HEK293 (cell line): ENCODE measurements around the gene PRPH.
A peak's percentile ranks its signal among the peaks of the same experiment; 100 is the strongest.

Source experiments
- CTCF ChIA-PET: fragments of 350-600 bp; formaldehyde crosslinking; extraction: SDS; loops from one replicate; lab custom pipeline; 2021; ENCODE audit warnings: antibody characterized with exemption; lab: Yijun Ruan, JAX
- POLR2A ChIA-PET: fragments of 300-600 bp; formaldehyde crosslinking; extraction: SDS; loops from one replicate; lab custom pipeline; 2020; ENCODE audit warnings: antibody characterized with exemption, inconsistent platforms; lab: Yijun Ruan, JAX
- H3K27ac ChIP-seq: fragments of 200-500 bp; sonication (Bioruptor generic); 2 replicates; pipeline ENCODE4 v1.5.1; 2014; ENCODE audit warnings: low read depth, low read length, control low read depth, inconsistent platforms; ENCODE audit errors: extremely low read depth
- H3K36me3 ChIP-seq, 2 experiments: fragments of 200-500 bp in 1 of 2; sonication (Bioruptor generic) in 1 of 2; 1 replicate in 1 of 2; 2 replicates in 1 of 2; pipeline ENCODE4 v1.5.1; 2014 to 2017; ENCODE audit warnings: inconsistent platforms in 2 of 2, low read length in 2 of 2; ENCODE audit not compliant: control insufficient read depth in 2 of 2, insufficient read depth in 1 of 2
- H3K4me1 ChIP-seq: fragments of 200-500 bp; sonication (Bioruptor generic); 2 replicates; pipeline ENCODE4 v1.5.1; 2014; ENCODE audit warnings: mild to moderate bottlenecking, low read length, inconsistent platforms; ENCODE audit not compliant: control insufficient read depth, insufficient read depth
- H3K4me3 ChIP-seq: 2 replicates; pipeline ENCODE4 v1.5.1; 2011; ENCODE audit warnings: low read depth, mild to moderate bottlenecking, control low read depth, low read length, moderate library complexity
- H3K9me3 ChIP-seq: fragments of 200-500 bp; sonication (Bioruptor generic); 2 replicates; pipeline ENCODE4 v1.5.1; 2014; ENCODE audit warnings: low read depth, low read length, inconsistent platforms; ENCODE audit not compliant: control insufficient read depth, insufficient read depth
- EGR2 ChIP-seq: fragments of 450-650 bp; formaldehyde crosslinking; IDR thresholded peaks from 2 replicates; pipeline ENCODE4 v1.5.1; 2016; ENCODE audit warnings: low read depth, missing biosample characterization, missing genetic modification characterization
- GLIS1 ChIP-seq: fragments of 450-650 bp; formaldehyde crosslinking; IDR thresholded peaks from 2 replicates; pipeline ENCODE4 v1.5.1; 2016; ENCODE audit warnings: missing biosample characterization, missing genetic modification characterization
- IKZF3 ChIP-seq: fragments of 450-650 bp; IDR thresholded peaks from 2 replicates; pipeline ENCODE4 v1.5.0; 2018; ENCODE audit warnings: missing biosample characterization, mild to moderate bottlenecking, missing genetic modification characterization, moderate library complexity
- KLF9 ChIP-seq: fragments of 450-650 bp; formaldehyde crosslinking; IDR thresholded peaks from 2 replicates; pipeline ENCODE4 v1.5.1; 2016; ENCODE audit warnings: missing biosample characterization, missing genetic modification characterization, low read depth
- ZBTB20 ChIP-seq: fragments of 450-650 bp; formaldehyde crosslinking; IDR thresholded peaks from 2 replicates; pipeline ENCODE4 v1.5.1; 2016; ENCODE audit warnings: missing biosample characterization, missing genetic modification characterization
- ZBTB7A ChIP-seq: fragments of 450-650 bp; formaldehyde crosslinking; IDR thresholded peaks from 2 replicates; pipeline ENCODE4 v1.5.1; 2016; ENCODE audit warnings: low read depth, missing biosample characterization, missing genetic modification characterization
- ZFP3 ChIP-seq: fragments of 450-650 bp; formaldehyde crosslinking; IDR thresholded peaks from 2 replicates; pipeline ENCODE4 v1.5.1; 2016; ENCODE audit warnings: low read depth, missing biosample characterization, missing genetic modification characterization
- ZFP37 ChIP-seq: fragments of 450-650 bp; formaldehyde crosslinking; IDR thresholded peaks from 2 replicates; pipeline ENCODE4 v1.5.1; 2016; ENCODE audit warnings: missing biosample characterization, missing genetic modification characterization
- ZIC2 ChIP-seq: fragments of 450-650 bp; formaldehyde crosslinking; IDR thresholded peaks from 2 replicates; pipeline ENCODE4 v1.5.1; 2016; ENCODE audit warnings: missing biosample characterization, missing genetic modification characterization
- ZNF155 ChIP-seq: fragments of 450-650 bp; formaldehyde crosslinking; IDR thresholded peaks from 2 replicates; pipeline ENCODE4 v1.5.1; 2016; ENCODE audit warnings: missing biosample characterization, missing genetic modification characterization
- ZNF202 ChIP-seq: fragments of 450-650 bp; formaldehyde crosslinking; IDR thresholded peaks from 2 replicates; pipeline ENCODE4 v1.5.1; 2016; ENCODE audit warnings: missing biosample characterization, missing genetic modification characterization, borderline replicate concordance
- ZNF214 ChIP-seq: fragments of 450-650 bp; formaldehyde crosslinking; IDR thresholded peaks from 2 replicates; pipeline ENCODE4 v1.5.1; 2017; ENCODE audit warnings: missing biosample characterization, mild to moderate bottlenecking, missing genetic modification characterization, borderline replicate concordance
- ZNF366 ChIP-seq: fragments of 450-650 bp; formaldehyde crosslinking; conservative IDR thresholded peaks from 2 replicates; pipeline ENCODE4 v1.5.1; 2016; ENCODE audit warnings: missing biosample characterization, missing genetic modification characterization
- ZNF394 ChIP-seq: fragments of 450-650 bp; formaldehyde crosslinking; IDR thresholded peaks from 2 replicates; pipeline ENCODE4 v1.5.1; 2016; ENCODE audit warnings: missing biosample characterization, missing genetic modification characterization, mild to moderate bottlenecking, moderate library complexity, borderline replicate concordance
- ZNF423 ChIP-seq: fragments of 450-650 bp; formaldehyde crosslinking; IDR thresholded peaks from 2 replicates; pipeline ENCODE4 v1.5.1; 2016; ENCODE audit warnings: missing biosample characterization, missing genetic modification characterization
- ZNF521 ChIP-seq: fragments of 450-650 bp; formaldehyde crosslinking; IDR thresholded peaks from 2 replicates; pipeline ENCODE4 v1.5.1; 2017; ENCODE audit warnings: missing biosample characterization, mild to moderate bottlenecking, missing genetic modification characterization
- ZNF561 ChIP-seq: fragments of 450-650 bp; IDR thresholded peaks from 2 replicates; pipeline ENCODE4 v1.5.1; 2018; ENCODE audit warnings: missing biosample characterization, missing genetic modification characterization, borderline replicate concordance
- ZNF621 ChIP-seq: fragments of 450-650 bp; formaldehyde crosslinking; IDR thresholded peaks from 2 replicates; pipeline ENCODE4 v1.5.1; 2017; ENCODE audit warnings: missing biosample characterization, missing genetic modification characterization
- ZNF670 ChIP-seq: fragments of 450-650 bp; formaldehyde crosslinking; IDR thresholded peaks from 2 replicates; pipeline ENCODE4 v1.5.1; 2016; ENCODE audit warnings: missing biosample characterization, missing genetic modification characterization, low read depth
- ZNF830 ChIP-seq: fragments of 450-650 bp; IDR thresholded peaks from 2 replicates; pipeline ENCODE4 v1.5.0; 2018; ENCODE audit warnings: missing biosample characterization, missing genetic modification characterization, low read depth, mild to moderate bottlenecking, moderate library complexity
- TF ChIP-seq, protein P1 (sequence below): fragments of 450-650 bp; formaldehyde crosslinking; IDR thresholded peaks from 2 replicates; pipeline ENCODE4 v1.5.1; 2016; ENCODE audit warnings: missing biosample characterization, missing genetic modification characterization
- TF ChIP-seq, protein P2 (sequence below): fragments of 450-650 bp; formaldehyde crosslinking; IDR thresholded peaks from 2 replicates; pipeline ENCODE4 v1.5.1; 2016; ENCODE audit warnings: missing biosample characterization, missing genetic modification characterization
- TF ChIP-seq, protein P3 (sequence below): fragments of 450-650 bp; formaldehyde crosslinking; IDR thresholded peaks from 2 replicates; pipeline ENCODE4 v1.5.1; 2016; ENCODE audit warnings: missing biosample characterization, missing genetic modification characterization
- TF ChIP-seq, protein P4 (sequence below): fragments of 450-650 bp; formaldehyde crosslinking; IDR thresholded peaks from 2 replicates; pipeline ENCODE4 v1.5.1; 2016; ENCODE audit warnings: missing biosample characterization, missing genetic modification characterization
- TF ChIP-seq, protein P5 (sequence below): fragments of 450-650 bp; formaldehyde crosslinking; IDR thresholded peaks from 2 replicates; pipeline ENCODE4 v1.5.1; 2016; ENCODE audit warnings: missing biosample characterization, missing genetic modification characterization
- TF ChIP-seq, protein P6 (sequence below): fragments of 450-650 bp; IDR thresholded peaks from 2 replicates; pipeline ENCODE4 v1.5.1; 2018; ENCODE audit warnings: missing biosample characterization, missing genetic modification characterization

The PRPH gene

DNA sequence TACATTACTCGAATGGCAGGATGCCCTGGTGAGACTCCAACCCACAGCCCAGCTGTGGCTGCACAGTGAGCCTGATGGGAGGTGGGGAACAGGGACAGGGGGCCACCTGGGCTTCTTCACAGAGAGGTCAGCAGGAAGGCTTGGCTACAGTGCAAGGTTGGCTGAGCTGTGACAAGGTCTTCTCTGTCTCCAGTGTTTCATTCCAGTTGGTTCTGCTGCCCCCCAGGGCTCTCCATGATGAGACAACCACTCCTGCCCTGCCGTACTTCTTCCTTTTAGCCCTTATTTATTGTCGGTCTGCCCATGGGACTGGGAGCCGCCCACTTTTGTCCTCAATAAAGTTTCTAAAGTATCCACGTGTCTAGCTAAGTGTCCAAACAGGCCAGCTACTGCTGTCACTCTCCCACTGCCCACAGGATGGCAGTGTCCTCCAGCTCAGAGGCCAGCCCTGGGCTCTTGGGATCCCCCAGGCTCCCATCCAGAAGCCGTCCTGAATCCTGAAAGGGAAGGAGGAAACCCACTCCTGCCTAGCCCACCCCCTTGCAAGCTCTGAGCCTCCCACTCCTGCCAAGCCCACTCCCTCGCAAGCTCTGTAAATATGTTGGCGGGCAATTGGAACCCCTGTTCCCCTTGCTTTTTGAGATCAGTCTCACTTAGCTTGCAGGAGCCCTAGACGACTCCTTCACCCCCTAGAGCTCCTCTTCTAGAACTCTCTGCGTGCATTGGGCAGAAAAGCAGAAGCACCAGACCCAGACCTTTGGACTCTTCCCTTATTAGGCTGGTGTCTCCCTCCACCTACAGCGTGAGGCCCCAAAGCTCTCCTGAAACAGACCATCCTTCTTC lies 36.7 kb downstream of the PRPH start:
- POLR2A ChIA-PET = interaction anchor here (0.6 to 8.2 kb wide), 11 partner anchors 9 to 42 kb away, joined by 3 to 82 read pairs (median 6); partner anchors contain the start of genes SPATS2 and TROAP
- H3K36me3 ChIP-seq = peaks cover 21 to 56% of the 10 kb centered on the region in 2 experiments
- H3K9me3 ChIP-seq = no peaks in the 10 kb centered on the region
- no peak overlapping the region for H3K27ac ChIP-seq
- no peak overlapping the region for H3K4me3 ChIP-seq
- CTCF ChIA-PET = interaction anchor here (0.5 to 11.4 kb wide), 37 partner anchors 9 to 497 kb away, joined by 3 to 185 read pairs (median 4); partner anchors contain the start of genes DNAJC22, PRPH, SPATS2 and TROAP
- H3K4me1 ChIP-seq = peaks cover 5% of the 10 kb centered on the region; the same call in 1 of the 2 replicates
- peak; percentile 55; the same call in 1 of the 2 replicates for TF ChIP-seq EGR2 (tag by site-specific recombination)
- TF ChIP-seq KLF9 = peak; percentile 79
- no peak for TF ChIP-seq ZNF214 (tag by site-specific recombination)
- no peak for TF ChIP-seq ZNF394
- no peak for TF ChIP-seq ZFP3 (tag by site-specific recombination)
- TF ChIP-seq, protein P1, sequence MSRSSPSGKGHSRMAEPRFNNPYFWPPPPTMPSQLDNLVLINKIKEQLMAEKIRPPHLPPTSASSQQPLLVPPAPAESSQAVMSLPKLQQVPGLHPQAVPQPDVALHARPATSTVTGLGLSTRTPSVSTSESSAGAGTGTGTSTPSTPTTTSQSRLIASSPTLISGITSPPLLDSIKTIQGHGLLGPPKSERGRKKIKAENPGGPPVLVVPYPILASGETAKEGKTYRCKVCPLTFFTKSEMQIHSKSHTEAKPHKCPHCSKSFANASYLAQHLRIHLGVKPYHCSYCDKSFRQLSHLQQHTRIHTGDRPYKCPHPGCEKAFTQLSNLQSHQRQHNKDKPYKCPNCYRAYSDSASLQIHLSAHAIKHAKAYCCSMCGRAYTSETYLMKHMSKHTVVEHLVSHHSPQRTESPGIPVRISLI (tag by site-specific recombination) = no peak
- TF ChIP-seq ZNF830 (tag by site-specific recombination) = no peak
- peak; percentile 92 for TF ChIP-seq GLIS1 (tag by site-specific recombination)
- TF ChIP-seq ZNF423 (tag by site-specific recombination) = no peak
- TF ChIP-seq, protein P2, sequence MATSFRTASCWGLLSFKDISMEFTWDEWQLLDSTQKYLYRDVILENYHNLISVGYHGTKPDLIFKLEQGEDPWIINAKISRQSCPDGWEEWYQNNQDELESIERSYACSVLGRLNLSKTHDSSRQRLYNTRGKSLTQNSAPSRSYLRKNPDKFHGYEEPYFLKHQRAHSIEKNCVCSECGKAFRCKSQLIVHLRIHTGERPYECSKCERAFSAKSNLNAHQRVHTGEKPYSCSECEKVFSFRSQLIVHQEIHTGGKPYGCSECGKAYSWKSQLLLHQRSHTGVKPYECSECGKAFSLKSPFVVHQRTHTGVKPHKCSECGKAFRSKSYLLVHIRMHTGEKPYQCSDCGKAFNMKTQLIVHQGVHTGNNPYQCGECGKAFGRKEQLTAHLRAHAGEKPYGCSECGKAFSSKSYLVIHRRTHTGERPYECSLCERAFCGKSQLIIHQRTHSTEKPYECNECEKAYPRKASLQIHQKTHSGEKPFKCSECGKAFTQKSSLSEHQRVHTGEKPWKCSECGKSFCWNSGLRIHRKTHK (tag by site-specific recombination) = no peak
- no peak for TF ChIP-seq ZNF621
- peak; percentile 67; the same call in 1 of the 2 replicates for TF ChIP-seq ZNF561 (tag by site-specific recombination)
- TF ChIP-seq ZBTB7A (tag by site-specific recombination) = no peak
- no peak for TF ChIP-seq ZFP37 (tag by site-specific recombination)
- TF ChIP-seq ZNF155 (tag by site-specific recombination) = no peak
- no peak for TF ChIP-seq ZNF366
- TF ChIP-seq ZNF670 (tag by site-specific recombination) = no peak
- TF ChIP-seq, protein P3, sequence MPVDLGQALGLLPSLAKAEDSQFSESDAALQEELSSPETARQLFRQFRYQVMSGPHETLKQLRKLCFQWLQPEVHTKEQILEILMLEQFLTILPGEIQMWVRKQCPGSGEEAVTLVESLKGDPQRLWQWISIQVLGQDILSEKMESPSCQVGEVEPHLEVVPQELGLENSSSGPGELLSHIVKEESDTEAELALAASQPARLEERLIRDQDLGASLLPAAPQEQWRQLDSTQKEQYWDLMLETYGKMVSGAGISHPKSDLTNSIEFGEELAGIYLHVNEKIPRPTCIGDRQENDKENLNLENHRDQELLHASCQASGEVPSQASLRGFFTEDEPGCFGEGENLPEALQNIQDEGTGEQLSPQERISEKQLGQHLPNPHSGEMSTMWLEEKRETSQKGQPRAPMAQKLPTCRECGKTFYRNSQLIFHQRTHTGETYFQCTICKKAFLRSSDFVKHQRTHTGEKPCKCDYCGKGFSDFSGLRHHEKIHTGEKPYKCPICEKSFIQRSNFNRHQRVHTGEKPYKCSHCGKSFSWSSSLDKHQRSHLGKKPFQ (tag by site-specific recombination) = no peak
- TF ChIP-seq, protein P4, sequence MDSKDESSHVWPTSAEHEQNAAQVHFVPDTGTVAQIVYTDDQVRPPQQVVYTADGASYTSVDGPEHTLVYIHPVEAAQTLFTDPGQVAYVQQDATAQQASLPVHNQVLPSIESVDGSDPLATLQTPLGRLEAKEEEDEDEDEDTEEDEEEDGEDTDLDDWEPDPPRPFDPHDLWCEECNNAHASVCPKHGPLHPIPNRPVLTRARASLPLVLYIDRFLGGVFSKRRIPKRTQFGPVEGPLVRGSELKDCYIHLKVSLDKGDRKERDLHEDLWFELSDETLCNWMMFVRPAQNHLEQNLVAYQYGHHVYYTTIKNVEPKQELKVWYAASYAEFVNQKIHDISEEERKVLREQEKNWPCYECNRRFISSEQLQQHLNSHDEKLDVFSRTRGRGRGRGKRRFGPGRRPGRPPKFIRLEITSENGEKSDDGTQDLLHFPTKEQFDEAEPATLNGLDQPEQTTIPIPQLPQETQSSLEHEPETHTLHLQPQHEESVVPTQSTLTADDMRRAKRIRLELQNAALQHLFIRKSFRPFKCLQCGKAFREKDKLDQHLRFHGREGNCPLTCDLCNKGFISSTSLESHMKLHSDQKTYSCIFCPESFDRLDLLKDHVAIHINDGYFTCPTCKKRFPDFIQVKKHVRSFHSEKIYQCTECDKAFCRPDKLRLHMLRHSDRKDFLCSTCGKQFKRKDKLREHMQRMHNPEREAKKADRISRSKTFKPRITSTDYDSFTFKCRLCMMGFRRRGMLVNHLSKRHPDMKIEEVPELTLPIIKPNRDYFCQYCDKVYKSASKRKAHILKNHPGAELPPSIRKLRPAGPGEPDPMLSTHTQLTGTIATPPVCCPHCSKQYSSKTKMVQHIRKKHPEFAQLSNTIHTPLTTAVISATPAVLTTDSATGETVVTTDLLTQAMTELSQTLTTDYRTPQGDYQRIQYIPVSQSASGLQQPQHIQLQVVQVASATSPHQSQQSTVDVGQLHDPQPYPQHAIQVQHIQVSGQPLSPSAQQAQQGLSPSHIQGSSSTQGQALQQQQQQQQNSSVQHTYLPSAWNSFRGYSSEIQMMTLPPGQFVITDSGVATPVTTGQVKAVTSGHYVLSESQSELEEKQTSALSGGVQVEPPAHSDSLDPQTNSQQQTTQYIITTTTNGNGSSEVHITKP (tag by site-specific recombination) = peak; percentile 37; the same call in 1 of the 2 replicates
- TF ChIP-seq ZIC2 = peak; percentile 97
- TF ChIP-seq ZNF521 (tag by site-specific recombination) = no peak
- TF ChIP-seq, protein P5, sequence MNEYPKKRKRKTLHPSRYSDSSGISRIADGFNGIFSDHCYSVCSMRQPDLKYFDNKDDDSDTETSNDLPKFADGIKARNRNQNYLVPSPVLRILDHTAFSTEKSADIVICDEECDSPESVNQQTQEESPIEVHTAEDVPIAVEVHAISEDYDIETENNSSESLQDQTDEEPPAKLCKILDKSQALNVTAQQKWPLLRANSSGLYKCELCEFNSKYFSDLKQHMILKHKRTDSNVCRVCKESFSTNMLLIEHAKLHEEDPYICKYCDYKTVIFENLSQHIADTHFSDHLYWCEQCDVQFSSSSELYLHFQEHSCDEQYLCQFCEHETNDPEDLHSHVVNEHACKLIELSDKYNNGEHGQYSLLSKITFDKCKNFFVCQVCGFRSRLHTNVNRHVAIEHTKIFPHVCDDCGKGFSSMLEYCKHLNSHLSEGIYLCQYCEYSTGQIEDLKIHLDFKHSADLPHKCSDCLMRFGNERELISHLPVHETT (tag by site-specific recombination) = no peak
- no peak for TF ChIP-seq ZBTB20 (tag by site-specific recombination)
- TF ChIP-seq ZNF202 (tag by site-specific recombination) = no peak
- TF ChIP-seq IKZF3 (tag by site-specific recombination) = peak; percentile 76
- TF ChIP-seq, protein P6, sequence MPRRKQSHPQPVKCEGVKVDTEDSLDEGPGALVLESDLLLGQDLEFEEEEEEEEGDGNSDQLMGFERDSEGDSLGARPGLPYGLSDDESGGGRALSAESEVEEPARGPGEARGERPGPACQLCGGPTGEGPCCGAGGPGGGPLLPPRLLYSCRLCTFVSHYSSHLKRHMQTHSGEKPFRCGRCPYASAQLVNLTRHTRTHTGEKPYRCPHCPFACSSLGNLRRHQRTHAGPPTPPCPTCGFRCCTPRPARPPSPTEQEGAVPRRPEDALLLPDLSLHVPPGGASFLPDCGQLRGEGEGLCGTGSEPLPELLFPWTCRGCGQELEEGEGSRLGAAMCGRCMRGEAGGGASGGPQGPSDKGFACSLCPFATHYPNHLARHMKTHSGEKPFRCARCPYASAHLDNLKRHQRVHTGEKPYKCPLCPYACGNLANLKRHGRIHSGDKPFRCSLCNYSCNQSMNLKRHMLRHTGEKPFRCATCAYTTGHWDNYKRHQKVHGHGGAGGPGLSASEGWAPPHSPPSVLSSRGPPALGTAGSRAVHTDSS = no peak
